ENCODE measurements around the gene APBA1. TPM values are rescaled to one million over a fixed set of nuclear protein-coding genes. Genes with fewer than 3 reads are reported as not detected.

APBA1 gene
- total RNA-seq, 1 donor from 2014 or later: 0.29 TPM

GRCh38 chr9:69617006-69617405, 55.2 kb downstream of the APBA1 start:
- no peak overlapping the region for H3K4me3 ChIP-seq (ENCODE audit: low read depth, low read length)
- no peak for TF ChIP-seq CTCF (conservative IDR thresholded peaks at IDR 0.05; ENCODE audit: low read depth, low read length)
- no peak for DNase-seq (ENCODE audit: low read depth)

- no peak for DNase-seq (ENCODE audit: low read depth)
- H3K4me3 ChIP-seq (ENCODE audit: low read depth, low read length): no peak overlapping the region
- no peak for TF ChIP-seq CTCF (conservative IDR thresholded peaks at IDR 0.05; ENCODE audit: low read depth, low read length)
Measured at GRCh38 chr9:69615880-69616279, 56.3 kb downstream of the APBA1 start.

- no peak for DNase-seq (ENCODE audit: low read depth)
- no peak overlapping the region for H3K4me3 ChIP-seq (ENCODE audit: low read depth, low read length)
- TF ChIP-seq CTCF (conservative IDR thresholded peaks at IDR 0.05; ENCODE audit: low read depth, low read length): no peak
Measured at GRCh38 chr9:69611221-69611620, 61.0 kb downstream of the APBA1 start.

DNA sequence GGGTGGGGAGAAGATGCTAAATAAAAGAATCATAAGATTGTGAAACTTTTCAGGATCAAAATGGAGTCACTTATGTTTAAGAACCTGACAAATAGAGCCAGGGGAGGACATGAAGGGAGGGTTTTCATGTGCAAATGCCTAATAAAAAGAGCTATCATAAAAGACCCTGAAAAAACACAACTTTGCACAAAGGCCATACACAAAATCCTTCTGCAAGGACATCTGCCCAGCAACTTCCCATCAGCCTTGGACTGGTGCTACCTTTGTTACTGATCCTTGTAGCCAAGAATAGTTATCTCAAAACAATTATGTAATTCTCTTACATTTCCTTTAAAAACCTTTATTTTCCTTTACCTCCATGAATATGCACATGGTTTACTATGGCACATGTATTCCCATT, 63.0 kb downstream of the APBA1 start:
- no peak for DNase-seq (ENCODE audit: low read depth)
- H3K4me3 ChIP-seq (ENCODE audit: low read depth, low read length): no peak overlapping the region
- TF ChIP-seq CTCF (conservative IDR thresholded peaks at IDR 0.05; ENCODE audit: low read depth, low read length): no peak

- no peak for TF ChIP-seq CTCF (conservative IDR thresholded peaks at IDR 0.05; ENCODE audit: low read depth, low read length)
- no peak for DNase-seq (ENCODE audit: low read depth)
- H3K4me3 ChIP-seq (ENCODE audit: low read depth, low read length): no peak overlapping the region
Measured at GRCh38 chr9:69606089-69606488, 66.1 kb downstream of the APBA1 start.

- TF ChIP-seq CTCF (conservative IDR thresholded peaks at IDR 0.05; ENCODE audit: low read depth, low read length): no peak
Measured at GRCh38 chr9:69605406-69605805, 66.8 kb downstream of the APBA1 start.

DNA sequence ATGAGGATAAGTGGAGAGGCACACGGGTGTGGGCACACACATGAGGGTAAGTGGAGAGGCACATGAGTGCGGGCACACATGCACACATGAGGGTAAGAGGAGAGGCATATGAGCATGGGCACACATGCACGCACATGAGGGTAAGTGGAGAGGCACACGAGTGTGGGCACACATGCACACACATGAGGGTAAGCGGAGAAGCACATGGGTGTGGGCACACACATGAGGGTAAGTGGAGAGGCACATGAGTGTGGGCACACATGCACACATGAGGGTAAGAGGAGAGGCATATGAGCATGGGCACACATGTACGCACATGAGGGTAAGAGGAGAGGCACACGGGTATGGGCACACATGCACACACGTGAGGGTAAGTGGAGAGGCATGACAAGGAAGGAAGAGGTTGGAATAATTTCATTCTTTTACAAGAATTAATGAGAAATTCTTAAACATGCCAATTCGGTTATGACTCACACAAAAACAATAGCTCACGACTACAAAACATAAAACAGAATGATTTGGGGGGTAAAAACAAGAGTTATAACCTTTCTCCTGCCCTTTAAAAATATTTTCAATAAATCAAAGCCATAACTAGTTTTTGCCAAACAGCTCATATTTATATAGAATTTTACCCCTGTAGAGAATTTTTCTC, 67.5 kb downstream of the APBA1 start:
- no peak for DNase-seq (ENCODE audit: low read depth)
- TF ChIP-seq CTCF (conservative IDR thresholded peaks at IDR 0.05; ENCODE audit: low read depth, low read length): no peak
- H3K4me3 ChIP-seq (ENCODE audit: low read depth, low read length): no peak overlapping the region

More at GRCh38 chr9:69605406-69605805, 66.8 kb downstream of the APBA1 start:
- DNase-seq (ENCODE audit: low read depth): no peak
- H3K4me3 ChIP-seq (ENCODE audit: low read depth, low read length): no peak overlapping the region

Measured in epithelial cell of proximal tubule (primary cell).